HEK293 (cell line): Measurements from ENCODE around the gene KLLN.

Source experiments
- GLI2 ChIP-seq: fragments of 450-650 bp; formaldehyde crosslinking; IDR thresholded peaks from 2 replicates; pipeline ENCODE4; 2017; ENCODE audit warnings: missing biosample characterization, missing genetic modification characterization, low read depth, borderline replicate concordance
- HOXA7 ChIP-seq: sonication (generic); formaldehyde crosslinking; IDR thresholded peaks from 2 replicates; pipeline ENCODE4 v1.8.1; 2022; ENCODE audit warnings: missing genetic modification reagents, borderline replicate concordance
- KLF9 ChIP-seq: fragments of 450-650 bp; formaldehyde crosslinking; IDR thresholded peaks from 2 replicates; pipeline ENCODE4 v1.5.1; 2016; ENCODE audit warnings: missing biosample characterization, missing genetic modification characterization, low read depth
- SCRT1 ChIP-seq: fragments of 450-650 bp; formaldehyde crosslinking; IDR thresholded peaks from 2 replicates; pipeline ENCODE4 v1.5.1; 2016; ENCODE audit warnings: missing biosample characterization, missing genetic modification characterization, borderline replicate concordance
- SP2 ChIP-seq: fragments of 450-650 bp; formaldehyde crosslinking; IDR thresholded peaks from 2 replicates; pipeline ENCODE4 v1.5.1; 2016; ENCODE audit warnings: missing biosample characterization, missing genetic modification characterization
- SP3 ChIP-seq: fragments of 450-650 bp; formaldehyde crosslinking; IDR thresholded peaks from 2 replicates; pipeline ENCODE4 v1.5.1; 2016; ENCODE audit warnings: missing biosample characterization, missing genetic modification characterization
- WT1 ChIP-seq: fragments of 450-650 bp; formaldehyde crosslinking; IDR thresholded peaks from 2 replicates; pipeline ENCODE4 v1.5.1; 2016; ENCODE audit warnings: missing biosample characterization, missing genetic modification characterization
- YY2 ChIP-seq: fragments of 450-650 bp; formaldehyde crosslinking; IDR thresholded peaks from 2 replicates; pipeline ENCODE4 v1.5.1; 2016; ENCODE audit warnings: missing biosample characterization, missing genetic modification characterization
- ZBTB10 ChIP-seq: fragments of 450-650 bp; formaldehyde crosslinking; IDR thresholded peaks from 2 replicates; pipeline ENCODE4 v1.5.1; 2016; ENCODE audit warnings: missing biosample characterization, missing genetic modification characterization
- ZFP69B ChIP-seq: fragments of 450-650 bp; formaldehyde crosslinking; IDR thresholded peaks from 2 replicates; pipeline ENCODE4 v1.5.1; 2016; ENCODE audit warnings: missing biosample characterization, missing genetic modification characterization
- ZNF146 ChIP-seq: fragments of 450-650 bp; formaldehyde crosslinking; IDR thresholded peaks from 2 replicates; pipeline ENCODE4 v1.5.1; 2016; ENCODE audit warnings: missing biosample characterization, missing genetic modification characterization
- ZNF175 ChIP-seq: fragments of 450-650 bp; formaldehyde crosslinking; IDR thresholded peaks from 2 replicates; pipeline ENCODE4 v1.5.1; 2016; ENCODE audit warnings: missing biosample characterization, missing genetic modification characterization
- ZNF184 ChIP-seq: fragments of 450-650 bp; IDR thresholded peaks from 2 replicates; pipeline ENCODE4 v1.5.1; 2018; ENCODE audit warnings: missing biosample characterization, mild to moderate bottlenecking, missing genetic modification characterization
- ZNF248 ChIP-seq: fragments of 450-650 bp; formaldehyde crosslinking; IDR thresholded peaks from 2 replicates; pipeline ENCODE4 v1.5.1; 2017; ENCODE audit warnings: missing biosample characterization, missing genetic modification characterization
- ZNF324 ChIP-seq: fragments of 450-650 bp; formaldehyde crosslinking; IDR thresholded peaks from 2 replicates; pipeline ENCODE4 v1.5.1; 2016; ENCODE audit warnings: missing biosample characterization, missing genetic modification characterization
- ZNF37A ChIP-seq: fragments of 450-650 bp; IDR thresholded peaks from 2 replicates; pipeline ENCODE4 v1.5.1; 2018; ENCODE audit warnings: missing biosample characterization, missing genetic modification characterization
- ZNF398 ChIP-seq: fragments of 450-650 bp; formaldehyde crosslinking; IDR thresholded peaks from 2 replicates; pipeline ENCODE4 v1.5.1; 2017; ENCODE audit warnings: missing biosample characterization, missing genetic modification characterization
- ZNF404 ChIP-seq: fragments of 450-650 bp; formaldehyde crosslinking; IDR thresholded peaks from 2 replicates; pipeline ENCODE4 v1.5.1; 2017; ENCODE audit warnings: missing biosample characterization, missing genetic modification characterization
- ZNF48 ChIP-seq: fragments of 450-650 bp; formaldehyde crosslinking; IDR thresholded peaks from 2 replicates; pipeline ENCODE4 v1.5.1; 2016; ENCODE audit warnings: missing biosample characterization, missing genetic modification characterization
- ZNF558 ChIP-seq: fragments of 450-650 bp; formaldehyde crosslinking; IDR thresholded peaks from 2 replicates; pipeline ENCODE4 v1.5.1; 2016; ENCODE audit warnings: missing biosample characterization, missing genetic modification characterization
- ZNF76 ChIP-seq: fragments of 450-650 bp; formaldehyde crosslinking; IDR thresholded peaks from 2 replicates; pipeline ENCODE4; 2016; ENCODE audit warnings: low read depth, missing biosample characterization, missing genetic modification characterization, borderline replicate concordance
- ZNF776 ChIP-seq: fragments of 450-650 bp; formaldehyde crosslinking; IDR thresholded peaks from 2 replicates; pipeline ENCODE4 v1.5.0; 2017; ENCODE audit warnings: missing biosample characterization, missing genetic modification characterization, borderline replicate concordance
- ZSCAN30 ChIP-seq: fragments of 450-650 bp; IDR thresholded peaks from 2 replicates; pipeline ENCODE4 v1.5.1; 2018; ENCODE audit warnings: missing biosample characterization, mild to moderate bottlenecking, missing genetic modification characterization, moderate library complexity
- TF ChIP-seq, protein P1 (sequence below): fragments of 450-650 bp; formaldehyde crosslinking; IDR thresholded peaks from 2 replicates; pipeline ENCODE4 v1.5.1; 2016; ENCODE audit warnings: missing biosample characterization, missing genetic modification characterization
- TF ChIP-seq, protein P2 (sequence below): fragments of 450-650 bp; IDR thresholded peaks from 2 replicates; pipeline ENCODE4 v1.5.1; 2018; ENCODE audit warnings: missing biosample characterization, missing genetic modification characterization
- TF ChIP-seq, protein P3 (sequence below): sonication (generic); formaldehyde crosslinking; IDR thresholded peaks from 2 replicates; pipeline ENCODE4 v1.8.1; 2022; ENCODE audit warnings: mild to moderate bottlenecking, moderate library complexity, missing genetic modification reagents
- TF ChIP-seq, protein P4 (sequence below): fragments of 450-650 bp; formaldehyde crosslinking; IDR thresholded peaks from 2 replicates; pipeline ENCODE4 v1.5.1; 2017; ENCODE audit warnings: missing biosample characterization, missing genetic modification characterization
- TF ChIP-seq, protein P5 (sequence below): fragments of 450-650 bp; formaldehyde crosslinking; IDR thresholded peaks from 2 replicates; pipeline ENCODE4 v1.5.1; 2016; ENCODE audit warnings: missing biosample characterization, missing genetic modification characterization

The KLLN gene

GRCh38 chr10:87863053-87863943 lies at the start of gene KLLN, which contains the start of gene PTEN (continued):
- TF ChIP-seq, protein P1, sequence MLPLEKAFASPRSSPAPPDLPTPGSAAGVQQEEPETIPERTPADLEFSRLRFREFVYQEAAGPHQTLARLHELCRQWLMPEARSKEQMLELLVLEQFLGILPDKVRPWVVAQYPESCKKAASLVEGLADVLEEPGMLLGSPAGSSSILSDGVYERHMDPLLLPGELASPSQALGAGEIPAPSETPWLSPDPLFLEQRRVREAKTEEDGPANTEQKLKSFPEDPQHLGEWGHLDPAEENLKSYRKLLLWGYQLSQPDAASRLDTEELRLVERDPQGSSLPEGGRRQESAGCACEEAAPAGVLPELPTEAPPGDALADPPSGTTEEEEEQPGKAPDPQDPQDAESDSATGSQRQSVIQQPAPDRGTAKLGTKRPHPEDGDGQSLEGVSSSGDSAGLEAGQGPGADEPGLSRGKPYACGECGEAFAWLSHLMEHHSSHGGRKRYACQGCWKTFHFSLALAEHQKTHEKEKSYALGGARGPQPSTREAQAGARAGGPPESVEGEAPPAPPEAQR, result 0 out of 2 replicates have a peak, but pooled peaks have one; percentile 76
- peak; percentile 26; the same call in 1 of the 2 replicates for TF ChIP-seq WT1 (tag by site-specific recombination)
- no peak; the same call in 1 of the 2 replicates for TF ChIP-seq ZNF37A (tag by site-specific recombination)
- TF ChIP-seq ZNF558 (tag by site-specific recombination), result no peak
- peak; percentile 21 for TF ChIP-seq ZFP69B (tag by site-specific recombination)
- peak; percentile 71 for TF ChIP-seq SP2
- TF ChIP-seq ZBTB10 (tag by site-specific recombination), result no peak; the same call in 1 of the 2 replicates
- TF ChIP-seq KLF9 (tag by site-specific recombination), result peak; percentile 45
- no peak for TF ChIP-seq HOXA7
- peak; percentile 99 for TF ChIP-seq ZNF398
- TF ChIP-seq ZNF48 (tag by site-specific recombination), result no peak
- peak; percentile 85 for TF ChIP-seq SP3 (tag by site-specific recombination)
- peak; percentile 76 for TF ChIP-seq YY2 (tag by site-specific recombination)
- TF ChIP-seq, protein P2, sequence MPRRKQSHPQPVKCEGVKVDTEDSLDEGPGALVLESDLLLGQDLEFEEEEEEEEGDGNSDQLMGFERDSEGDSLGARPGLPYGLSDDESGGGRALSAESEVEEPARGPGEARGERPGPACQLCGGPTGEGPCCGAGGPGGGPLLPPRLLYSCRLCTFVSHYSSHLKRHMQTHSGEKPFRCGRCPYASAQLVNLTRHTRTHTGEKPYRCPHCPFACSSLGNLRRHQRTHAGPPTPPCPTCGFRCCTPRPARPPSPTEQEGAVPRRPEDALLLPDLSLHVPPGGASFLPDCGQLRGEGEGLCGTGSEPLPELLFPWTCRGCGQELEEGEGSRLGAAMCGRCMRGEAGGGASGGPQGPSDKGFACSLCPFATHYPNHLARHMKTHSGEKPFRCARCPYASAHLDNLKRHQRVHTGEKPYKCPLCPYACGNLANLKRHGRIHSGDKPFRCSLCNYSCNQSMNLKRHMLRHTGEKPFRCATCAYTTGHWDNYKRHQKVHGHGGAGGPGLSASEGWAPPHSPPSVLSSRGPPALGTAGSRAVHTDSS (tag by site-specific recombination), result peak; percentile 57; the same call in 1 of the 2 replicates
- no peak for TF ChIP-seq ZNF175 (tag by site-specific recombination)
- peak; percentile 37; the same call in 1 of the 2 replicates for TF ChIP-seq ZNF324 (tag by site-specific recombination)
- TF ChIP-seq ZNF184 (tag by site-specific recombination), result 0 out of 2 replicates have a peak, but pooled peaks have one; percentile 40
- no peak; the same call in 1 of the 2 replicates for TF ChIP-seq GLI2 (tag by site-specific recombination)
- TF ChIP-seq, protein P3, sequence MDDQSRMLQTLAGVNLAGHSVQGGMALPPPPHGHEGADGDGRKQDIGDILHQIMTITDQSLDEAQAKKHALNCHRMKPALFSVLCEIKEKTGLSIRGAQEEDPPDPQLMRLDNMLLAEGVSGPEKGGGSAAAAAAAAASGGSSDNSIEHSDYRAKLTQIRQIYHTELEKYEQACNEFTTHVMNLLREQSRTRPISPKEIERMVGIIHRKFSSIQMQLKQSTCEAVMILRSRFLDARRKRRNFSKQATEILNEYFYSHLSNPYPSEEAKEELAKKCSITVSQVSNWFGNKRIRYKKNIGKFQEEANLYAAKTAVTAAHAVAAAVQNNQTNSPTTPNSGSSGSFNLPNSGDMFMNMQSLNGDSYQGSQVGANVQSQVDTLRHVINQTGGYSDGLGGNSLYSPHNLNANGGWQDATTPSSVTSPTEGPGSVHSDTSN (CRISPR knock-in tag), result peak; percentile 42; the same call in 1 of the 2 replicates
- peak; percentile 99 for TF ChIP-seq ZSCAN30
- no peak for TF ChIP-seq ZNF776 (tag by site-specific recombination)
- no peak for TF ChIP-seq ZNF248
- no peak for TF ChIP-seq SCRT1 (tag by site-specific recombination)
- no peak for TF ChIP-seq ZNF404 (tag by site-specific recombination)
- peak; percentile 42 for TF ChIP-seq ZNF146 (tag by site-specific recombination)
- TF ChIP-seq, protein P4, sequence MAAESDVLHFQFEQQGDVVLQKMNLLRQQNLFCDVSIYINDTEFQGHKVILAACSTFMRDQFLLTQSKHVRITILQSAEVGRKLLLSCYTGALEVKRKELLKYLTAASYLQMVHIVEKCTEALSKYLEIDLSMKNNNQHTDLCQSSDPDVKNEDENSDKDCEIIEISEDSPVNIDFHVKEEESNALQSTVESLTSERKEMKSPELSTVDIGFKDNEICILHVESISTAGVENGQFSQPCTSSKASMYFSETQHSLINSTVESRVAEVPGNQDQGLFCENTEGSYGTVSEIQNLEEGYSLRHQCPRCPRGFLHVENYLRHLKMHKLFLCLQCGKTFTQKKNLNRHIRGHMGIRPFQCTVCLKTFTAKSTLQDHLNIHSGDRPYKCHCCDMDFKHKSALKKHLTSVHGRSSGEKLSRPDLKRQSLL (tag by site-specific recombination), result peak; percentile 72; the same call in 1 of the 2 replicates
- TF ChIP-seq, protein P5, sequence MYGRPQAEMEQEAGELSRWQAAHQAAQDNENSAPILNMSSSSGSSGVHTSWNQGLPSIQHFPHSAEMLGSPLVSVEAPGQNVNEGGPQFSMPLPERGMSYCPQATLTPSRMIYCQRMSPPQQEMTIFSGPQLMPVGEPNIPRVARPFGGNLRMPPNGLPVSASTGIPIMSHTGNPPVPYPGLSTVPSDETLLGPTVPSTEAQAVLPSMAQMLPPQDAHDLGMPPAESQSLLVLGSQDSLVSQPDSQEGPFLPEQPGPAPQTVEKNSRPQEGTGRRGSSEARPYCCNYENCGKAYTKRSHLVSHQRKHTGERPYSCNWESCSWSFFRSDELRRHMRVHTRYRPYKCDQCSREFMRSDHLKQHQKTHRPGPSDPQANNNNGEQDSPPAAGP, result peak; percentile 85
- peak; percentile 72; the same call in 1 of the 2 replicates for TF ChIP-seq ZNF76 (tag by site-specific recombination)
